Activated CD4-positive, alpha-beta T cell treated with anti-CD3 and anti-CD28 coated beads for 24 hours (primary cell): ENCODE data around the gene RAD51B.

Source experiments
- DNase-seq, 2 donors: peaks; one replicate each; pipeline ENCODE4 v3.0.0-alpha.2; 2020; ENCODE audit warnings: low read depth in 2 of 2

Gene RAD51B

GRCh38 chr14:68633131-68633991 is 813.8 kb downstream of the RAD51B start:
- no peak for DNase-seq

DNA sequence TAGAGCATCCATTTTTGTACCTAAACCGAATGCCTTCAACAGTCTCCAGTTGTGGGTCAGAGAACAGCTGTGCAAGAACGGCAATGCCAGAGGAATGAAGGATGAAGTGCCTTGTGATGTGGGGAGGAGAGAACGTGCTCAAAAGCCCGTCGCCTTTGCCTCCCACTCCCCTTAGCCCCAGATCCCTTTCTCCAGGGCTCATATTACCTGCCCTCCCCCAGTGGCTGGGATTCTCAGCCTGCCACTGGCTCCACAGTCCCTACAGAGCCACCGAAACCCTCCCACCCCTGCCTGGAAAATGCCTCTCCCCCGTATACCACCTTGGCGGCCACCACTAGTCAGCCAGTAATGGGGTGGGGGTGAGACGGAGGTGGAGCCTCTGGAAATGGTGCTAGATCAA is 814.8 kb downstream of the RAD51B start:
- DNase-seq, result no peak

- no peak for DNase-seq
Measured at GRCh38 chr14:68634874-68635595, 815.5 kb downstream of the RAD51B start.

DNA sequence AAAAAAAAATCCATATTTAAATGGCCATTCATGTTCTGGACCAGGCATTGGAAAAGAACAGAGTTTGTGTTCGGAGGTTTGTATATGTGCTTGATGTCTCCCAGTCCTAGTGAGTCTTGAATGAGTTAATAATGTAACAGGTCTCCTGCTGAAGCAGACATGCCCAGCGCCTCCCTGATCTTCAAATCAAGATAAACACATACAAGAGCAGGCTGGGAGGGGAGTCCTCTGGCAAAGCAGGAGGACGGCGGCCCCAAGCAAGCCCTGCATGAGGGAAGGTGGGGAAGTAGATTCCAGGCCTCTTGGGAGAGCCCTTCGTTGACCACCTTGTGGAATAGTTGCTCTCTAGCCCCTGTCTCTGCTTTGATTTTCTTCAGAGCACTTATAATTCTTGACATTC is 817.0 kb downstream of the RAD51B start:
- no peak for DNase-seq

GRCh38 chr14:68637106-68638021 is 817.8 kb downstream of the RAD51B start:
- no peak for DNase-seq

- no peak for DNase-seq
Measured at GRCh38 chr14:68638141-68638999, 818.8 kb downstream of the RAD51B start.

GRCh38 chr14:68639000-68639757 is 819.6 kb downstream of the RAD51B start:
- no peak for DNase-seq

- no peak for DNase-seq
Measured at GRCh38 chr14:68639758-68640574, 820.4 kb downstream of the RAD51B start.

- no peak for DNase-seq
Measured at GRCh38 chr14:68643673-68644072, 824.1 kb downstream of the RAD51B start.

GRCh38 chr14:68644101-68644500 is 824.5 kb downstream of the RAD51B start:
- DNase-seq, result no peak

GRCh38 chr14:68645371-68645770 is 825.8 kb downstream of the RAD51B start:
- no peak for DNase-seq

GRCh38 chr14:68649476-68650189 is 830.1 kb downstream of the RAD51B start:
- DNase-seq, result no peak

DNA sequence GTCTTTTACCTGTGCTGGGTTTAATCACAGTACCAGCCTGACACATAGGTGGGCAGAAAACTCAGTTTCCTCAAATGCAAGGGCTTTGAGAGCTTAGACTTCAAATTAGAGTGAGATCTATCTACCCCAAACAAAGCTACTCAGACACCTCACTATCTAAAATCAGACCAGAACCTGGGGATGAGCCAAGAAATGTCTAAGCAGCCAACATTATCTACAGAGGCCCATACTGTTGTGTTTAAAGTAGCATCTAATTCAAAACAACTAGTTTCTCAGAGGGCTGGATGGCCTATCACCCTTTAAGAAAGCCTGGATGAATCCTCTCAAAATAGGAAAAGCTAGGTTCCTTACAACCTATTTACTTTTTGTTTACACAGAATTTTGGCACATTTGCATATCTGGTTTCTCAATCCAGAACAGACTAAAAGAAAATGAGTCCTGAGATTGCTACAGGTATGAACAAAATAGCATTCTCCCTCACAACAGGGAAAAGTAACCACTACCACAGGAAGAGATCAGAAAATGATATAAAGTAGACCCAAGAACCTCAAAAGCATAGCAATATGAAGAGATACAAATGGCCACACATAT is 830.9 kb downstream of the RAD51B start:
- no peak for DNase-seq

DNA sequence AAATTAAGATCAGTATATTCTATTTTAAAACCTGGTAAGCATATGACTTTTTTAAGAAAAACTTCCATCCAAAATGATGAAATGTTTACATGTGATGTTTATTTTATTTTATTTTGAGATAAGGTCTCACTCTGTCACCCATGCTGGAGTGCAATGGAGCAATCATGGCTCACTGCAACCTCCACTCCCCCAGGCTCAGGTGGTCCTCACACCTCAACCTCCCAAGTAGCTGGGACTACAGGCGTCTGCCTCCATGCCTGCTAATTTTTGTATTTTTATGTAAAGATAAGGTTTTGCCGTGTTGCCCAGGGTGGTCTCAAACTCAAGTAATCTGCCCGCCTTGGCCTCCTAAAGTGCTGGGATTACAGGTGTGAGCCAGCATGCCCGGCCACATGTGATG is 831.5 kb downstream of the RAD51B start:
- DNase-seq, result no peak

DNA sequence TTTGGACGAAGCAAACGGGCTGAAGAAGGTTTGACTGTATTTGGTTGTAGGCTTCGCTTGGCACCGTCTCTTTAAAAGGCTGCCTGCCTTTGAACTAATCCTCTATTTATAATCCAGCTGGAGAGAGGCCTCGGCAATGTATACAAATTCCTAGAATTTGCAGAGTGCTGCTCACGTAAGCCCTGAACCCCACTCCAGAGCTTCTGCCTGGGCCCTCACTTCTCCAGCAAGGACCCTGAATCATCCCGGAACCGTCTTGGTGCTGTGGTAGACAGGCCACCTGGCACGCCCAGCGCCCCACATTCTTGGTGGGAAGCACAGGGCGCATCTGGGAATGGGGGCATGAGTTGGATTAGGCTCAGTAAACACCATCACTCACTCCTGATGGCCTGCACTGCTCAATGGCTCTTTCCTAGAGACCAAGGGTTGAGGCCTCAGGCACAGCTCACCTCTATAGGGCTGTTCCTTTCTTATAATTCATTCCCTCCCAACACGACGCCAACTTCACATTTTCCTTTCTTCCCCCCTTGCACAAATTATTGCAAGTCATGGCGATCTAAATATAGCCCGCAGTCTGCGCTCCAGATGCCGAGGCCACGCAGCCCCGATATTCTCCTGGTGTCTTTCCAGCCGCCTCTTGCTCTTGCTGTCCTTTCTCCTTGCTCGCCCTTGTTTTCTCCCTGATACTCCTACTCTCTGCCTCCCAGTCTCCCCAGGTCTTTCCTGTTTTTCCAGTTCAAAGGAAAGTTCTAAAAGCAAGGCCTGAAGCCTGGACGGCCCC is 832.3 kb downstream of the RAD51B start:
- no peak for DNase-seq

GRCh38 chr14:68652433-68652690 is 832.8 kb downstream of the RAD51B start:
- DNase-seq, result no peak

DNA sequence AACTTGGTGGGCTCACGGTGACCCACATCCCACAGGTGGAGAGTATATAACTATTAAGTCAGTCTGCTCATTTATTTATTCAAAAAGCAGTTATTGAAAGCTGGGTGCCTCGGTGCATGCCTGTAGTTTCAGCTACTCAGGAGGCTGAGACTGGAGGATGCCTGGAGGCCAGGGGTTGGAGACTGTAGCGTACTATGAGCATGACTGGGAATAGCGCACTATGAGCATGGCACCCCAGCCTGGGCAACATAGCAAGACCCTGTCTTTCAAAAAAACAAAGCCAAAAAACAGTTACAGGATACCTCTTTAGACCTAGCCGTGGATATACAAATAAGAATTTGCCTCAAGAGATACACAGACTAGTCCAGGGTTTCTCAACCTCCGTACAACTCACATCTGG is 833.5 kb downstream of the RAD51B start:
- DNase-seq, result no peak

DNA sequence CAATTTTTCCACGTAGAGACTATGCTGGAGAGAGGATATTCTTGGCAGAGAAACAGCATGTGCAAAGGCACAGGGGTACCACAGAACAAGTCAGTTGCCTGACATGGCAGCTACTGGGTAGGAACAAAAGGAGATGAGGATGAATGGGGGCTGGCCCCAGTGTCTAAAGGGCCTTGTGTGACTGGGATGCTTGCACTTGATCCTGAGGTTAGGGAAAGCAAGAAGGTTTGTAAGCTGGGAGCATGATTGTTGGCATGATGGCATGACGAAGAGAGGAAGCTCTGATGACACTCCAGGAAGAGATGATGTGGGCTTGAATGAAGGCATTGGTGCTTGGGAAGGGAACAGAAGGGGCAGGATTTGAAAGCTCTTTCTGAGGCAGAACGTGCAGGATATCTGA is 834.2 kb downstream of the RAD51B start:
- no peak for DNase-seq
